ENCODE results near the gene DGCR8.
"Not testable (repeated sequence)": the region's sequence is repeated elsewhere in the genome, so short reads cannot be mapped to it uniquely, and the experiment has no call there.

Gene DGCR8

DNA sequence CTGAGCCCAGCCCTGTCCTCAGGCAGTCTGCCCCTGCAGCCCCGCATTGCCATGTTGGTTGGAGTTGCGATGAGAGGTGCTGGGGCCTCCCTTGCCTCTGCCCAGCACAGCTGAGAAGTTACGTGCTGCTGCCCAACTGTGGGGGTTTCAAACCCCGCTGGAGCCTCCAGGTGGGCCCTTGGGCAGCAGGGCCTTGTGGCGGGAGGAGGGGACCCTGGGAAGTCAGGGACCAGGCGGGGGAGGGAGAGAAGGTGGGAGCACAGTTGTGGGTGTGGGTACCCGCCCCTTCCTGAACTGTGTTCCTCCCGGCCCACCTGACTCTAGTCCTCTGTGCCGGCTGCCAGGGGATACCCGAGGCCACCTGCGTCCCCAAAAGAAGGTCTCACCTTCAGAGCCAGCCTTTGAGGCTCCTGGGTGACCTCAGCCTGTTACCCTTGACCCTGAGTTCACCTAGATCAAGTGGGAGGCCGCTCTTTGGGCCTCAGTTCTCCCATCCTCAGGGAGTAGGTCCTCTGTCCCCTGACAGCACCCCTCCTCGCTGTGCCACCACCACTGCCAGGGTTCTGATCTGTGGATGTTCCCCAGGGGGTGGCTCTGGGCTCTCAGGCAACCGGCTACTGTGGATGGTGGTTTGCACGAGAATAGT is 78.5 kb downstream of the DGCR8 start:
- no peak for DNase-seq

- no peak for DNase-seq
Measured at GRCh38 chr22:20159076-20159475, 79.0 kb downstream of the DGCR8 start.

DNA sequence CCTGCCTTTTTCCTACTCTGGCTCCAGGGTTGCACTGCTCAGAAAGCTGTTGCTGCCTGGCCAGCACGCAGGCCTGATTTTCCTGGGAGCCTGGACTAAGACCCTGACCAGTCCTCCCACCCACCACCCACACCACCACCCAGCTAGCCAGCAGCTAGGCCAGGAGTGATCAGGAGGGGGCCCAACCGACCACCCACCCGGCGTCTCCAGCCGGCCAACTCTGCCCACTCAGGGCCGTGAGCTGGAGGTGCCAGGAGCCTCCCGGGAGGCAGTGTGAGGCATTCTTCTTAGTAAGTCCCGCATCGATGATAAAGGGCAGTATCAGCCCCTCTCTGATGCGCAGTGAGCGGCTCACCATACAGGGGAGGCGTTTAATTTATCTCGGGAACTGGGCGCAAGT is 79.5 kb downstream of the DGCR8 start:
- DNase-seq = not testable (repeated sequence)

GRCh38 chr22:20160041-20160440 is 80.0 kb downstream of the DGCR8 start:
- no peak for DNase-seq
